Subcutaneous adipose tissue (tissue), 4 donors: ENCODE results near the gene AOAH. TPM values are rescaled to one million over a fixed set of nuclear protein-coding genes. Genes with fewer than 3 reads are reported as not detected.

Experiments used
- CTCF ChIP-seq: fragments of 450-650 bp; IDR thresholded peaks from one replicate; pipeline ENCODE4 v1.5.1; 2016; ENCODE audit warnings: low read depth, mild to moderate bottlenecking, control low read depth, antibody characterized with exemption, moderate library complexity
- total RNA-seq, 4 donors: library from RNA; depleted of rRNA; stranded (reverse); fragments of >200 nt; gene quantifications; one replicate each; pipeline ENCODE4 v1.1.0, GENCODE V29; 2016

Gene AOAH
- total RNA-seq, 4 donors from 2014 or later, result 4.6 to 51.7 (median 15.3) TPM

DNA sequence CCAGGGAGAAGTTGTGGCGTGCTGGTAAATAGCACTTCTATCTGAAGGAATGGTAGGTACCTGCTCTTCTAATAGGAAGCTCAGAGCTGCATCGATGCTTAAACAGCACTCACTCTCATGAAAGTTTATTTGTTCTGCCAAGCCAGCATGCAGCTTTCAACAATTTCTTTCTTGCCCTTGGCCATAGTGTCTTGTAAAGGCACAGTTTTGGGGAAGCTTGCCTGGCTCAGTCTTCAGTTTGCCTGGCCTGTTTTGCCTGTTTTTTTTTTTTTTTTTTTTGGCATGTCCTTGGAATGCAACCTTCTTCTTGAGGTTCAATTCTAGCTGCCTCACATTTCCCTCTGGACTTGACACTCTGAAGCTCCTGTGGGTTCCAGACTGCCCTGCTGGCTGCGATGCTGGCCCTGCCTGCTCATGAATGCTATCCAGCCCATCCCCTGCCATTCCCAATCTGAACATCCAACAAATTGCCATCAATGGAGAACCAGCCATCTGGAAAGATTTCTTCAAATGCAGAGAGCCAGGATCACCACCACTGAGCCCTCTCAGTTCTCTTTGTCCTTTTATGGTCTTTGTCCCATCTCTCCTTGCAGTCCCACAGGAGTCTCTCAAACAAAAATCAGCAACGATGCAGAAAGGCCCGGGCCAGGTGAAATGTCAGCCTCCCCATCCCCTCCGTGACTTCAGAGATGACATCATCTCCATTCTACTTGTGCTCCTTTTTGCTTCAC, 200.8 kb downstream of the AOAH start:
- TF ChIP-seq CTCF, result no peak

GRCh38 chr7:36522453-36523007, 201.8 kb downstream of the AOAH start:
- TF ChIP-seq CTCF, result no peak

GRCh38 chr7:36521911-36522310, 202.4 kb downstream of the AOAH start:
- TF ChIP-seq CTCF, result no peak

- TF ChIP-seq CTCF, result no peak
These were observed 203.2 kb downstream of the AOAH start for GRCh38 chr7:36521133-36521532.

DNA sequence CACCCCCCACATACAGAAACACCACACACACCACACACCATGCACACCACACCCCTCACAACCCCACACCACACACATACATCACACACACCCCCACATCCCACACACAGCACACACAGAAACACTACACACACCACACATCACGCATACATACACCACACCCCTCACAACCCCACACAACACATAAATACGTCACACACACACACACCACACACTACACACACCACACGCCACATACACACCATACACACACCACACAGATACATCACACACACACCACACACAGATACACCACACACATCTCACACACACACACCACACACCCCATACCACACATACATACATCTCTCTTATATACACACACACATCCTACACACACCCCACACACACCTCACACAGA, 208.4 kb downstream of the AOAH start:
- no peak for TF ChIP-seq CTCF

DNA sequence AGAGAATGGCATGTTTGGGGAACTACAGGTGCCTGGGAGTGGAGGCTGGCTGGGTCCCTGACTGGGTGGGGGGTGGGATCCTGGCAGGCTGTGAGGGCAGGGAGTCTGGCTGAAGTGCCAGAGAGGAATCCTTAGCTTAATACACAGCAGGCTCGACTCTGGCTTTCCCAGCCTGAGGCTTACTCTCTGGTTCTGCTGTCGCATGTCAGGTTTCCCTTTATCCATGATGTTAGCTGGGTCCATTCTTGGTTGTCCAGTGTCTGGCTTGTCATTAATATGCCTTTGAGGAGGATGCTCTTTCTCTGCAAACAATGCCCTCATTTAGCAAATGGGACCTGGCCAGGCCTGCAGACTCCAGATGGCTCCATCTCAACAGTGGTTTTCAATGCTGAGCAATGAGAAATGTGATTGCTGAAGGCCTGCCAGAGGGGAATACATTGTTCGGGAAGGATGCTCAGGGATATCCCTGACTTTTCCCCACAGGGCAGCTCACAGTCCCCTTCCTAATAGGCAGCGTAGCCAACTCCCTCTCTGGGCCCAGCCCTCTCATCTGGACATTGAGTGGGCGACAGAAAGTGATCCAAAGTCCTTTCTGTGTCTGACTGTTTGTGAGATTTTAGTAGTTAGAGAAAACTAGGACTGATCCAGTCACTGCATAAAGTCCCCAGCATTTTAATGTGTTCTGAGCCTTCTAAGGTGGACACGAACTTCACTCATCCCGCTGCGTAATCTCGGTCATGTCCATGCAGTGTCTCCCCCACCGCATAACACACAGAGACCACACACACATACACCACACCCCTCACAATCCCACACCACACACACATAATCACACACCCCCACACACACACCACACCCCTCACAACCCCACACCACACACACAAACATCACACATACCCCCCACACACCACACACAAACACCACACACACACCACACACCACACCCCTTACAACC, 209.7 kb downstream of the AOAH start:
- no peak for TF ChIP-seq CTCF

GRCh38 chr7:36513393-36513792, 210.9 kb downstream of the AOAH start:
- TF ChIP-seq CTCF, result no peak
